SK-N-SH (cell line): ENCODE measurements around the gene OPCML. TPM values are rescaled to one million over a fixed set of nuclear protein-coding genes. Genes with fewer than 3 reads are reported as not detected.

Experiments
- CTCF ChIA-PET: fragments of 300-600, 350-600 bp; formaldehyde crosslinking; extraction: SDS; loops from one replicate; lab custom pipeline; 2021; lab: Yijun Ruan, JAX
- POLR2A ChIA-PET: fragments of 350-600 bp; sonication (Branson Sonifier 250); formaldehyde crosslinking; extraction: SDS; loops from one replicate; lab custom pipeline; 2020; ENCODE audit warnings: antibody characterized with exemption, inconsistent platforms; lab: Yijun Ruan, JAX
- DNase-seq: peaks from one replicate; pipeline ENCODE4 v3.0.0; 2012
- H2AFZ ChIP-seq: fragments of 200-600 bp; sonication (generic); 2 replicates; pipeline ENCODE4 v1.8.1; 2016; ENCODE audit warnings: antibody characterized with exemption, mild to moderate bottlenecking, low read depth
- H3F3A ChIP-seq: fragments of 200-600 bp; sonication (generic); replicated peaks from 2 replicates; pipeline ENCODE3; 2016; ENCODE audit warnings: antibody characterized with exemption, mild to moderate bottlenecking; ENCODE audit not compliant: insufficient read depth
- H3K27ac ChIP-seq, 2 experiments: fragments of 200-500 bp in 1 of 2; fragments of 200-600 bp in 1 of 2; sonication (Bioruptor generic) in 1 of 2; sonication (generic), shearing (Covaris generic) in 1 of 2; 2 replicates each; pipeline versions ENCODE4 v1.5.1 to v1.6.1; 2014 to 2016; ENCODE audit warnings: low read depth in 2 of 2, inconsistent platforms in 1 of 2, low read length in 1 of 2, mild to moderate bottlenecking in 1 of 2, mixed read lengths in 1 of 2
- H3K27me3 ChIP-seq: fragments of 200-600 bp; sonication (generic), shearing (Covaris generic); 2 replicates; pipeline ENCODE4 v1.6.1; 2016; ENCODE audit warnings: mixed run types; ENCODE audit not compliant: insufficient read depth
- H3K36me3 ChIP-seq, 2 experiments: fragments of 200-500 bp in 1 of 2; fragments of 200-600 bp in 1 of 2; sonication (Bioruptor generic) in 1 of 2; sonication (generic) in 1 of 2; replicated peaks in 1 of 2; 2 replicates each; pipeline versions ENCODE3 to v1.5.1; 2014 to 2016; ENCODE audit warnings: low read length in 1 of 2, mild to moderate bottlenecking in 1 of 2; ENCODE audit not compliant: insufficient read depth in 2 of 2, control insufficient read depth in 1 of 2
- H3K4me1 ChIP-seq, 2 experiments: fragments of 200-500 bp in 1 of 2; fragments of 200-600 bp in 1 of 2; sonication (Bioruptor generic) in 1 of 2; sonication (generic), shearing (Covaris generic) in 1 of 2; 2 replicates each; pipeline versions ENCODE4 v1.5.1 to v1.6.1; 2014 to 2016; ENCODE audit warnings: low read depth in 1 of 2, low read length in 1 of 2, mixed run types in 1 of 2; ENCODE audit not compliant: insufficient read depth in 2 of 2, control insufficient read depth in 1 of 2
- H3K4me2 ChIP-seq: fragments of 200-600 bp; sonication (generic), shearing (Covaris generic); 2 replicates; pipeline ENCODE4 v1.6.1; 2017; ENCODE audit warnings: mixed run types
- H3K4me3 ChIP-seq, 2 experiments: fragments of 200-500 bp in 1 of 2; fragments of 200-600 bp in 1 of 2; sonication (Bioruptor generic) in 1 of 2; sonication (generic), shearing (Covaris generic) in 1 of 2; 2 replicates each; pipeline versions ENCODE4 v1.5.1 to v1.8.1; 2014 to 2016; ENCODE audit warnings: low read depth in 2 of 2, inconsistent platforms in 1 of 2, low read length in 1 of 2, mild to moderate bottlenecking in 1 of 2, mixed read lengths in 1 of 2, moderate library complexity in 1 of 2
- H3K79me2 ChIP-seq: fragments of 200-600 bp; sonication (generic); 2 replicates; pipeline ENCODE4 v1.8.1; 2017; ENCODE audit warnings: mild to moderate bottlenecking; ENCODE audit not compliant: insufficient read depth
- H3K9ac ChIP-seq: fragments of 200-600 bp; sonication (generic); 2 replicates; pipeline ENCODE4 v1.6.1; 2017; ENCODE audit warnings: mixed run types
- H3K9me2 ChIP-seq: fragments of 200-600 bp; sonication (generic); 2 replicates; pipeline ENCODE4 v1.6.1; 2017; ENCODE audit warnings: mixed run types
- H3K9me3 ChIP-seq: fragments of 200-600 bp; sonication (generic); 2 replicates; pipeline ENCODE4 v1.6.1; 2017; ENCODE audit warnings: mixed run types, mild to moderate bottlenecking, moderate library complexity
- H4K20me1 ChIP-seq: fragments of 200-600 bp; sonication (generic); 2 replicates; pipeline ENCODE4 v1.6.1; 2017; ENCODE audit warnings: mild to moderate bottlenecking, mixed run types; ENCODE audit not compliant: insufficient read depth
- CHD2 ChIP-seq: fragments of 150-350 bp; IDR thresholded peaks from 2 replicates; pipeline ENCODE4 v1.6.1; 2018; ENCODE audit warnings: low read length; ENCODE audit not compliant: partially characterized antibody
- CTCF ChIP-seq: fragments of 200-600 bp; sonication (generic); IDR thresholded peaks from 2 replicates; pipeline ENCODE4 v1.6.1; 2017; ENCODE audit warnings: antibody characterized with exemption, mild to moderate bottlenecking, moderate library complexity
- FOSL2 ChIP-seq: IDR thresholded peaks from 2 replicates; pipeline ENCODE4 v1.4.0; 2012; ENCODE audit warnings: low read depth, mild to moderate bottlenecking, moderate library complexity, borderline replicate concordance
- REST ChIP-seq: IDR thresholded peaks from 2 replicates; pipeline ENCODE4 v1.6.1; 2012; ENCODE audit warnings: mild to moderate bottlenecking, low read depth, low read length, moderate library complexity
- SIN3A ChIP-seq: IDR thresholded peaks from 2 replicates; pipeline ENCODE4 v1.6.1; 2012; ENCODE audit warnings: low read depth, mild to moderate bottlenecking, low read length, moderate library complexity, borderline replicate concordance
- SMC3 ChIP-seq: IDR thresholded peaks from 2 replicates; pipeline ENCODE4 v1.6.1; 2012; ENCODE audit warnings: low read depth, low read length, improper control_type of control experiment
- TEAD4 ChIP-seq: IDR thresholded peaks from 2 replicates; pipeline ENCODE4 v1.4.0; 2012; ENCODE audit warnings: mild to moderate bottlenecking, borderline replicate concordance; ENCODE audit not compliant: insufficient read depth
- ZBTB33 ChIP-seq: IDR thresholded peaks from 2 replicates; pipeline ENCODE4 v1.4.0; 2012; ENCODE audit warnings: low read depth, borderline replicate concordance
- WGBS: methylation state at CpG from one replicate; pipeline ENCODE4 v1.1.6; 2017; ENCODE audit warnings: low lambda C conversion rate; 5-methylcytosine and 5-hydroxymethylcytosine counted together
- polyA plus RNA-seq, 3 experiments: library from polyadenylated mRNA; depleted of rRNA; stranded (reverse); fragments of >200 nt; gene quantifications; 2 replicates each; pipeline ENCODE4 v1.2.3, GENCODE V29; 2012
- TF ChIP-seq, protein P1 (sequence below): IDR thresholded peaks from 2 replicates; pipeline ENCODE4; 2012

The OPCML gene
- polyA plus RNA-seq, 1 of the 3 experiments (the other 2 are of a cell fraction) = not detected

GRCh38 chr11:133072858-133073582 lies 459.3 kb downstream of the OPCML start:
- Histone ChIP-seq H3K9ac (no peak overlapping the region), H3K9me2 (no peaks in the 10 kb centered on the region), H2AFZ (no peak overlapping the region), H4K20me1 (no peaks in the 10 kb centered on the region), H3K27me3 (no peaks in the 10 kb centered on the region), H3K79me2 (no peaks in the 10 kb centered on the region), H3F3A (no peaks in the 10 kb centered on the region), H3K9me3 (no peaks in the 10 kb centered on the region), H3K4me2 (no peak overlapping the region), H3K36me3 (no peaks in the 10 kb centered on the region), H3K4me3 (no peak overlapping the region), H3K27ac (no peak overlapping the region), H3K4me1 (no peaks in the 10 kb centered on the region)
- ChIA-PET CTCF (interaction anchor here (1.7 to 2.5 kb wide), 3 partner anchors 9 to 11 kb away, joined by 5 to 12 read pairs (median 8); no protein-coding TSS in a partner anchor), POLR2A (no interaction called here)
- no peak for DNase-seq
- 20% methylated on average over 9 of the region's 10 CpGs for WGBS
- TF ChIP-seq ZBTB33 (no peak), SMC3 (no peak), TEAD4 (no peak), FOSL2 (no peak), SIN3A (no peak), CTCF (no peak), REST (no peak), CHD2 (no peak)
- TF ChIP-seq, protein P1, sequence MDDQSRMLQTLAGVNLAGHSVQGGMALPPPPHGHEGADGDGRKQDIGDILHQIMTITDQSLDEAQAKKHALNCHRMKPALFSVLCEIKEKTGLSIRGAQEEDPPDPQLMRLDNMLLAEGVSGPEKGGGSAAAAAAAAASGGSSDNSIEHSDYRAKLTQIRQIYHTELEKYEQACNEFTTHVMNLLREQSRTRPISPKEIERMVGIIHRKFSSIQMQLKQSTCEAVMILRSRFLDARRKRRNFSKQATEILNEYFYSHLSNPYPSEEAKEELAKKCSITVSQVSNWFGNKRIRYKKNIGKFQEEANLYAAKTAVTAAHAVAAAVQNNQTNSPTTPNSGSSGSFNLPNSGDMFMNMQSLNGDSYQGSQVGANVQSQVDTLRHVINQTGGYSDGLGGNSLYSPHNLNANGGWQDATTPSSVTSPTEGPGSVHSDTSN = no peak
